HG02678 (cell line): ENCODE results near the gene GHR.
"Not testable (repeated sequence)": the region's sequence is repeated elsewhere in the genome, so short reads cannot be mapped to it uniquely, and the experiment has no call there.

Experiments used
- ATAC-seq: cut with Tn5 transposase; IDR thresholded peaks from one replicate; pipeline ENCODE4 v1.9.1; 2021; ENCODE audit warnings: mild to moderate bottlenecking, moderate library complexity; ENCODE audit not compliant: unreplicated experiment

GHR gene

DNA sequence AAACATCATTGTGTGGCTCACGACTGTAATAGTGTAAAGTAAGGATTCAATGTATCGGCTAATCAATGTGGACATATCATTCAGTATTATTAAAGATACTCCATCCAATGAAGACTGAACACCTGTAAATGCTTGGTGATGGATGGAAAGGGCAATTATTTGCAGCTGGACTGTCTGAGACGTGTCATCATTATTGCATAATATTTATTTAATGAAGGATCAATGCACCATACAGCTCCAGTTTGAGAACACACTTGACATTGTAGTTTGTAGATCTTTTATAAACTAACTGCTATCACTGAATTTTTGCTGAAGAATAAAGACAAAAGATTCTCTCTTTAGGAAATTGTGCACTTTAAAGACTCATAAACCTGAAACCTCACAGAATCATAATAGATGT lies 215.7 kb downstream of the GHR start:
- ATAC-seq, result no peak

DNA sequence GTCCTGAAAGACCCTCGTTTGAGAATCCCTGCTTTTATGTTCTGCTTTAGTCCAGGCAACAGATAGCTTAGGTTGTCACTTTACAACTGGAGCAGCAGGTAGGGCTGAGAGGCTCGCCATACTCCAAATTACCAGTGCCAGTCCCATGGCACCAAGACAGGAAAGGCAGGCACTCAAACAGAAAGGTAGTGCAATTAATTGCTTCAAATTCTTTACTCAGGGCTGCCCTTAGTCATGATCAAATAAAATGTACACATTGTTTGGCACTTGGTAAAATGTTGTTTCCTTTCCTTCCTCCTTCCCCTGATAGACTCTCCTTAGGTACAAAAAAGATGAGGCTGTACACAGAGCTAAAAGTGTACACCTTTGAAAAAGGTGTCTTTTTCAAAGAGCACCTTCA lies 217.6 kb downstream of the GHR start:
- no peak for ATAC-seq

DNA sequence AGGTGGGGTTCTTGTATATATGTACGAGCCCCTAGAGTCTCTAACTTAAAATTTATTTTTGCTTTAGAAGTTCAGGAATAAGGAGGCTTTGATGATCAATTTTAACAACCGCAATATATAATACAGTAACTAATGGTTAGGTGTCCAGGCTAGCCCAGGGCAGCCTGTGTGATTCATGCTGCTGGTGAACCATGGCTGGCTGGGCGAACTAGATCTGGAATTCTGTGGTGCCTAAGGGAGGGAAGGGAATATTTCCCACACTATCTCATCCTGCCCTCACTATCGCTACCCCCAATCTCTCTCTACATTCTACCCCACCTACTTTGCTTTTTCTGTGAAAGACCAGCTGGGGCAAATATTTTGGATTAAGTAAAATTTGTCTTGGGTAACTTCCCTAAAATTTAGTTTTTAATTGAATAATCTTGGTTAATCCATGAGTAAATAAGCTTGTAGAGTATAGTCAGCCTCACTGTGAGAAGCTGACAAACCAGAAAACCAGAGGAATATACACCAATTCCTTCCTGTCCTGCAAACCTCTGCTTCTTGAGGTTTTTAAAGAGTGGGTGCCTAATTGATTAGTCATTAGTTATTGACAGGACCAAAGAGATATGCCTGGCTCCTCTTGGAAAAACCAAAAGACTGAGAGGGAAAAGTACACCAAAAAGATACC lies 218.2 kb downstream of the GHR start:
- ATAC-seq, result no peak

DNA sequence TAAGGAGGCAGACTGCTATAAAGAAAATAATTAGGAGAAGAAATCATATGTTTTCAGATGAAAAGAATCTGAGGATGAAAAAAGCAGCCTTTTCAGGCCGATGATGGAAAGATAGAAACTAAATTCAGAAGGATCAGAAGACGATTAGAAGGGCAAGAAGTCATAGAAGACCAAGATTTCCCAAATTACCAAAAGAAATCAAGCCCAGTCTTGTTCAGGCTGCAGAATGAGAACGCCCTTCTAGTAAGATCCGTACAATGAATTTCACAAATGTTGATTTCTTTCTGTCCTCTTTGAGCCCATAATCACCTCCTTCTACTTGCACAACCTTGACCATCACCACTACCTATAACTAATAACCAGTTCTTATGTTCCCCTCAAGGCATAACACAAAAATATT lies 218.8 kb downstream of the GHR start:
- no peak for ATAC-seq

DNA sequence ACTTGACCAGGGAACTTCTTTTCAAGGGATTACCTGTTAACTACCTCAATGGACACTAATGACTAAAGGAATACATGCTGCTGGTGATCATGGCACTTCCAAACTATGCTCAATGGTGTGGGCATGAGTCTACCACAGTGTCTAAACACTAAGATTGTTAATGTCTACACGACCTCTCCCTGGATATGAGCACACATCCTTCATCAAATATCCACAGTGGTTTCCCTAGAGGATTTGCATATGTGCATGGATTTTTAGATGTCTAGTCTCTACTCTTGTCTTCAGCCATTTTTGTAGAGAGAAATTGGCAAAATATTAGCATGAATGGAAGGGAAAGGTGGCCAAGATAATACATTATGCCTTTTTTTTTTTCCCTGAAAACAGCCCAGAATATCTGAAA lies 220.1 kb downstream of the GHR start:
- ATAC-seq, result no peak

DNA sequence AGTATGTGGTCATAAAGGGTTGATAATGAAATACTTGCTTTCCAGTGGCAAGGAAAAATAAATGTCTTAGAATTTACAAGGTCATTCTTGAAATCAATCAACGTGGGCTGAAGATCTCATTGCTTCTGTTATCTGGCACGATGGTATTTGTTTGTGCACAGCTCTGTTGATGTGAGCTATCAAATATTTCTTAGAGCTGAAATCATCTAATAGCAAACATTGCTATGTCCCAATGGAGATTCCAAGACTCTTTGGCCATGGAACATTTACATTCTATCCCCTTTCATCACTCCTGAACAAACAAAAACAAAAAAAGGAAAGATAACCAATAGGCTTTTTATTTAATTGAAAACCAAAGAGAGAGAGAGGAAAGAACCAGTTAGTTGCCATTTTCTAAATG lies 221.9 kb downstream of the GHR start:
- ATAC-seq, result no peak

DNA sequence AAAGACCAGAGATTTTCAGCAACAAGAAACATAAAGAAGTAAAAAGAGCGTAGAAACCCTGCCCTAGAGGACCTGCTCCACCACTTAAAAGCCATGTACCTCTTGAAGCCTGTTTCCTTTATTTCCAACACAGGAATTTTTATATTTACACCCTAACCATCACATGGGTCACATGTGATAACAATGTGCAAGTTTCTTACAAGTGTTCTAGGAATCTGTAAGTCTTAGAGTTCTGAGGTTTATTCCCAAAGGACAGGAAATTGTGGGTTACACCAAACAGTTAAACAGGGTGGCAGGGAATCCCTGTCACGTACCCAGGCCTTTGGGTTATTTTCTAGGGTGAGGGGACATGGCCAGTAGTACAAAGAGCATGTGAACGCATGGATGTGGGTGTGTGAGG lies 224.8 kb downstream of the GHR start:
- ATAC-seq, result no peak

DNA sequence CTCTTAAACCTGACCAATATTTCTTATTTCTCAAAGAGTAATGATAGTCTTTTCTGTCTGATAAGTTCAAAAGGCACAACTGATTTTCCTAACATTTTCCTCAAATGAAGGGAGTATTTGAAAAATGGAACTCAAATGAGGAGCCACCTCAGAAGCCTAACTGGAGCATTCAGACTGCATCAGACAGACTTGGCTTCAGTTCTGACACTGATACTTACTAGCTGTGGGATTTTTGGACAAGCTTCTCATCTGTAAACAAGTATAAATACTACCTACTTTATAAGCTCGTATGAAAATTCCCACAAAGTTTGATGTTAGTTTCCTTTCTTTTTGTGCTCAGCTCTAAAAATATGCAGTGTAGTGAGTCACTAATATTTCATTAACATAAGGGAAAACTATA lies 225.7 kb downstream of the GHR start:
- no peak for ATAC-seq

DNA sequence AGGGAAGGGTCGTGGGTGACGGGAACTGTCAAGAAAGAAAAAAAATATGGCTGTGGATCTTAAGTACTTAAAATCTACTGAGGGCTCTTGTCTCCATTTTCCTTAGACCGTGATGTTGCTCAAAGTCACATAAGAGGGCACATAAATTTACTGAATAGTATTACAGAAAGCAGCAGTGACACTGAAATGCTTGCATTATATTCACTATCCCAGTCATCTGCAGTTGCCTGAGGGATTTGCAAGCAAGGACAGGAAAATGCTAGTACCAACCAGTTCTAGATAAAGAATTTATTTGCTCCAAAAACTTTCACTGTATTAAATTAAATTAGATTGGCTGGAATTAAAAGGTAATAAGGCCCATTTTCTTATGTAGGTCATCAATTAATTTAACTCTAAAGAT lies 226.8 kb downstream of the GHR start:
- no peak for ATAC-seq

DNA sequence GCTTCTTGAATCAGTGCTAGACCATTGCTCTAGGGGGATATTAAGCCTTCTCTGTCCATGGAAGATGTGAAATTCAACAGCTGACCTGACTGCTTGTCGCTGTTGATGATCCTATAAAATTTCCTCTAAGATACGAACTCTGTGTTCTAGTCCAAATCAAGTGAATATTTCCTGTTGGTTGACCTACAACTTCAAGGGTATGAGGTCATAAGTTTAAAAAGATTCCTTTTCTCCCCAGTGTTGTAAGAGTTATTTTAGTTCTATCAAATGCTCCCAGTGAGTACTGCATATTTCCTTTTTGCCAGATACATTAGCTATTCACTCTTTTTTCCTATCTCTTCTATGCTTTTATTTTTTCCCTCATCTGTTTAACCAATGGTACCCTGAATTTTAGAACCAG lies 230.5 kb downstream of the GHR start:
- no peak for ATAC-seq

DNA sequence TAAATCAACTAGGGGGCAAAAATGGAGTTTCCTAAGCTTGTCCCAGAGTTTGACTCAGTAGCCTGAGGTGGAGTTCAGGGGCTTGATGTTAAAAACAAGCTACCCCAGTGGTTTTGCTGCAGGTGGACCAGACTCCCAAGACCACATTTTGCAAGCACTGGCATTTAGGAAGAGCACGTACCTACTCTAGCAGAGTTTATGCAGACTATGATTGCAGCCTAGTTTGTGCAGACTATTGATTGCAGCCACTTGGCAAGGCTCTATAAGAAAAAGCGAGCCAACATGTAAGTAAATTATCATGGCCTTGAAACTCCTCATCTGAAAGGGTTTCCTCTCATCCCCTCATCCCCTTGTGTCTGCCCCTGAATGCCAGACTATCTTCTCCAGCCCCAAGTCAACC lies 231.4 kb downstream of the GHR start:
- no peak for ATAC-seq

DNA sequence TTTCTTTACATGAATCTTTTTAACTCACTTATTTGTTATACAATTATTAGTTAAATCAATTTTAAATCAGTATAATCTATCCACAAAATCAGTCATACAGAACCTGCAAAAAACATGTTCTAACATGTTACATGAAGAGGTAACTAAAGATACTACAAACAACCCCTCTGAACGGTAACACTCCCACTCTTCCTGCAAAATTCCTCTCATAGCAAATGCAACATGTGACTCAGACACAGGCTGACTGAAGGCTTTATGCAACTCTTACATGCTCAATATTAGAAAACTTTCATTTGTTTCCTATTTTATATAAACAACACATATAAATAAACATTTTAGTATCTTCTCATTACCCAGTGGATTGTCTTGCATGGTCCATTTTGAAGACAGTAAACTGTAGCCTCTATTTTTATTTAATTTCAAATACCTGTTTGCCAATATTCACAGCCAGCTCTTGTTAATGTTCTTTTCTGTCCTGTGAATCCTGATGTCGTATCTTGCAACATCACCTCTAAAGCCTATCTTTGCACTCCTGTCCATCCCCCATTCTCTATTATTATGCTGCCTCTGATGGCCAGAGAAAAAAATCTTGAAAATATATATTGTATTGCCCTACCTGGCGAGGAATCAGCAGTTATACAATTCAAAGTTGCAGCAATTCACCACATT lies 232.9 kb downstream of the GHR start:
- no peak for ATAC-seq

DNA sequence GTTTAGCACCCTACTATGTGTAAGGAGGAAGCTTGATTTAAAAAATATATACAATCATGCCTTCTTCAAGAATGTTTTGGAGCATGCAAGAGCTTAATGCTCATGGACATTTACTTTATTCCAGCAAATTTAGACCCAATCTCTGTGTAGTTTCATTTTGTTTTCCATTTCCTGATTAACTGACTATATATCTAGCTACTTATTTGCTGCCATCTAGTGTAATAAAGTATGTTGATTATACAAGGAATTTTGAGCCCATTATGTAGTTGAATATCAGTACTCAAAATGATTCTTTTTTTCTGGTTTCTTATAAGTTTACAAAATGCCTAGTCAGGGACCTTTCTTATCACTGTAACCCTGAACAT lies 233.4 kb downstream of the GHR start:
- ATAC-seq, result no peak

DNA sequence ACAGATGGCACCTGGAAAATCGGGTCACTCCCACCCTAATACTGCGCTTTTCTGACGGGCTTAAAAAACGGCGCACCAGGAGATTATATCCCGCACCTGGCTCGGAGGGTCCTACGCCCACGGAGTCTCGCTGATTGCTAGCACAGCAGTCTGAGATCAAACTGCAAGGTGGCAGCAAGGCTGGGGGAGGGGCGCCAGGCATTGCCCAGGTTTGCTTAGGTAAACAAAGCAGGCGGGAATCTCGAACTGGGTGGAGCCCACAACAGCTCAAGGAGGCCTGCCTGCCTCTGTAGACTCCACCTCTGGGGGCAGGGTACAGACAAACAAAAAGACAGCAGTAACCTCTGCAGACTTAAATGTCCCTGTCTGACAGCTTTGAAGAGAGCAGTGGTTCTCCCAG lies 236.6 kb downstream of the GHR start:
- ATAC-seq, result not testable (repeated sequence)

DNA sequence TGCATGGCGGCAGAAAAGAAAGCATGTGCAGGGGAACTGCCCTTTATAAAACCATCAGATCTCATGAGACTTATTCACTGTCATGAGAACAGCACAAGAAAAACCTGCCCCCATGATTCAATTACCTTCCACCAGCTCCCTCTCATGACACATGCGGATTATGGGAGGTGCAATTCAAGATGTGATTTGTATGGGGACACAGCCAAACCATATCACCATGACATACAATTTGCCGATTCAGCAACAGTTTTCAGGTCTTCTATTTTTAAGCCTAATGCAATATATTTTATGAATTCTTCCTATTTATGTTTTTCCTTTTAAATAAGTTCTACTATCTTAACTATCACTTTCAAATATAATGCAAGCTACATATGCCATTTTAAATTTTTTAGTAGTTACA lies 242.6 kb downstream of the GHR start:
- no peak for ATAC-seq

DNA sequence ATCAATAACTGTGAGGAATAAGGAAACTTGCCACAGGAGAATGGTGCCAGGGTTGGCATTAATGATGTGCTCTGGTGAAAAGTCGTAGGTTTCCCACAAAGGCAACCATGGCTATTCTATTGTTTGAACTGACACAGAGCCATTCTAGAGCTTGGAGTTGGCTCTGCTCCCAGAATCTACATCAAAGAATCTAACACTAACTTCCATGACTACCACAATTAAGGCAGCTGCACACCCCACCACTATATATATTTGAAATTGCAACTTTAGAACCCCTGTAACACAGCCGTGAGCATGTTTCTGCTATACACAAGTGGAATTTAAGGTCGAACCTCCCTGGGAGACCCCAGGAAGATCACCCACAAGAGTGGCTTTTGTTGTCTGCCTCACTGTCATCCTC lies 243.6 kb downstream of the GHR start:
- no peak for ATAC-seq

DNA sequence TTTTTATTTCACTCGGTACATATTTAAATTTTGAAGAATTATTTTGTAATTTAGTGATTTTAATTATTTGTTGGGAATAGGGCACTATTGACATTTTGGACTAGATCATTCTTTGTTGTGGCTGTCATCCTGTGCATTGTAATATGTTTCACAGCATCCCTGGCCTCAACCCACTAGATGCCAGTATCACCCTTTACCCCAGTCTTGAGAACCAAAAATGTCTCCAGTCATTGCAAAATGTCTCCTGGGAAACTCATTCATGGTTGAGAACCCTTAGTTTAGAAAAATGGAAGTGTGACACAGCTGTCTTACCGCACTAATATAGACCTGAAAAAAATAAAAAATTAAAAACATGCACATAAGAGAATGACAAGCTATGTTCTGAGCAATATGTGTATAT lies 245.0 kb downstream of the GHR start:
- no peak for ATAC-seq

DNA sequence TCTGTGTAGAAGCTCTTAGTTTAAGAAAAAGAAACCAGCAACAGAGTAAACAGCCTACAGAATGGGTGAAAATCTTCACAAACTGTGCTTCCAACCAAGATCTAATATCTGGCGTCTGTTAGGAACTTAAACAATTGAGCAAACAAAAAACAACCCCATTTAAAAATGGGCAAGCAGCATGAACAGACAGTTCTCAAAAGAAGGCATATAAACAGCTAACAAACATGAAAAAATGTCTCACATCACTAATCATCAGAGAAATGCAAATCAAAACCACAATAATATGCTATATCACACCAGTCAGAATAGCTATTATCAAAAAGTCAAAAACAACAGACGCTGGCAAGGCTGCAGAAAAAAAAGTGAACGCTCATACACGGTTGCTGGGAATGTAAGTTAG lies 249.7 kb downstream of the GHR start:
- ATAC-seq, result no peak

DNA sequence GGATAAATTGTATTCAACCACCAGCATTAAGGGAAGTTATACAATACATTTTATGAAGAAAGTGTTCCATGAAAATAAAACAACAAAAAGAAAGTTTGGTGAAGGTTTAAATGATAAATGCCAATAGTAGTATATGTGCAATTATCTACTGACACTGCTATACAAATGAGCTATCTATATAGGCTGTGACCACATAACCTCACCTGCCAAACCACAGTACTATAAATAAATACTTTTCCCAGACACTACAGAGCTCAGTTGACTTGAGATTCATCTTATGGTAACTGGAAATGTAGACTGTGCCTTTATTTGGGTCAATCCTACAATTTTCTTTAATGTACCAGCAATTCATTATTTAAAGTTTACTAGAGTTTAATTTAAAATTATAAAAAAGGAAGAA lies 252.4 kb downstream of the GHR start:
- ATAC-seq, result no peak

DNA sequence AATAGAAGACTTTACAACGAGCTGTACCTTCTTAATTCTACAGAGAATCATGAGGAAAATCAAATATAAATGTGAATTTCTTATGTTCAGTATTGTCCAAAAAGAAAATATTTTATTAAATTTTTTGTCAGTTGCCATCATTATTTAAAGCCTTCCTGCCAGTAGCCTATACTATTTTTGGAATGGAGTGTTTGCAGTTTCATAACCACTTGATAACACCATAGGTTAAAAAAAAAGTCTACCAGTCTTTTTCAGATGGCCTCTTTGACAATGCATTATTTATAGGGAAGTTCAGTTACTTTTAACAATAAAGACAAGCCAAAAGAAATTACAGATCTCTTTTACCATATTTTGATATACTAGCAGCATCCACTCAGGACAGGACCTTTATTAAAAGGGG lies 253.1 kb downstream of the GHR start:
- ATAC-seq, result no peak

DNA sequence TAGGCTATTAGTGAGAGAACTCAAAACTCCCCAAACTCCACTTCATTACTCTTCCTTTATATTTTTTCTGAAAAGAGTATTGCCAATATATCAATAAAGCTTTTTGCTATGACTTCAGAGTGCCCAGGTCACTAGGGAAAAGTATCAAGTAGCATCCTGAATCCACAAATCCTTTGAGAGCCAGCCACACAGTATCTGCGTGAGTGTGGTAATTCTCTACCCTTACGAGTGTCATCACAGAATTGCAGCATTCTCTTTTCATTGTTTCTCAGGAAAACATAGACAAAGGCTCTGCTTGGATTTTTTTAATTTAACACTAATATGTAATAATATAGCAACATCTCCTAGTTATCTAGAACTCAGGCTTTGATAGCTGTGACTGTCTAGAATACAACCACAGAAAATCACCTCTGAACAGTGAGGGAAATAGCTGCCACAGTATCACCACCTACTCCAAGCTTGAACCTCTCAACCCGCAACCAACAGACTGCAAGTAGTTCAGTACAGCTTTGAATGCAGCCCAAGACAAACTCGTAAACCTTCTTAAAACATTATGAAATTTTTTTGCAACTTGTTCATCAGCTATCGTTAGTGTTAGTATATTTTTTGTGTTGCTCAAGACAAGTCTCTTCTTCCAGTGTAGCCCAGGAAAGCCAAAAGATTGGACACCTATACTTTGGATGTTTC lies 254.1 kb downstream of the GHR start:
- ATAC-seq, result no peak

DNA sequence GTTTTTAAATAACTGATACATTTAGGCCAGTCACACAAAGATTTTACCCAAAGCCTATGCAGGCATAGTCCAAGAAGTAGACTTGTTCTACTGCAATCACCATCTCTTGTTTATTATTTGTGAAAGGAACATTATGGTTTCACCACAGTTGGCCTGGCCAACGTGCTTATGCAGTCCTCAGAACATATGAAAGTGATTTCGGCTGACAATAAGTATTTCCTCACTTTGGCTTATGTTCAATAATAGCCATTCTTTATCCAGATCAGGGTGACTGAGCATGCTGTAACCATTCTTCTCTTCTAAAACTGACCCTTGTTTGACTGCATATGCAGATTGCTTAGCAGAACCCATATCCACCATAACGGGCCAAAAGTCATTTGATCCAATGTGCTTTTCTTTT lies 256.8 kb downstream of the GHR start:
- no peak for ATAC-seq

DNA sequence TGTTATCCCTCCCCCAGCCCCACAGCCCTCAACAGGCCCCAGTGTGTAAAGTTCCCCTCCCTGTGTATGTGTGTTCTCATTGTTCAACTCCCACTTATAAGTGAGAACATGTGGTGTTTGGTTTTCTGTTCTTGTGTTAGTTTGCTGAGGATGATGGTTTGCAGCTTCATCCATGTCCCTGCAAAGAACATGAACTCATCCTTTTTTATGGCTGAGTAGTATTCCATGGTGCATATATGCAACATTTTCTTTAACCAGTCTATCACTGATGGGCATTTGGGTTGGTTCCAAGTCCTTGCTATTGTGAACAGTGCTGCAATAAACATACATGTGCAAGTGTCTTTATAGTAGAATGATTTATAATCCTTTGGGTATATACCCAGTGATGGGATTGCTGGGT lies 261.8 kb downstream of the GHR start:
- ATAC-seq, result not testable (repeated sequence)
